ENCODE results near the gene KRT13.

GRCh38 chr17:41524261-41524660 is 18.8 kb upstream of the KRT13 start:
- TF ChIP-seq EZH2 (IDR thresholded peaks at IDR 0.05; ENCODE audit: borderline replicate concordance, low read length) = no peak
- TF ChIP-seq CTCF (IDR thresholded peaks at IDR 0.05; ENCODE audit: low read length) = no peak

All from OCI-LY1 (cell line).